GM18858 (cell line): ENCODE results near the gene MVP.
"Not testable (repeated sequence)": the region's sequence is repeated elsewhere in the genome, so short reads cannot be mapped to it uniquely, and the experiment has no call there.

Experiments
- ATAC-seq: cut with Tn5 transposase; IDR thresholded peaks from one replicate; pipeline ENCODE4 v1.9.1; 2021; ENCODE audit not compliant: unreplicated experiment

Gene MVP

DNA sequence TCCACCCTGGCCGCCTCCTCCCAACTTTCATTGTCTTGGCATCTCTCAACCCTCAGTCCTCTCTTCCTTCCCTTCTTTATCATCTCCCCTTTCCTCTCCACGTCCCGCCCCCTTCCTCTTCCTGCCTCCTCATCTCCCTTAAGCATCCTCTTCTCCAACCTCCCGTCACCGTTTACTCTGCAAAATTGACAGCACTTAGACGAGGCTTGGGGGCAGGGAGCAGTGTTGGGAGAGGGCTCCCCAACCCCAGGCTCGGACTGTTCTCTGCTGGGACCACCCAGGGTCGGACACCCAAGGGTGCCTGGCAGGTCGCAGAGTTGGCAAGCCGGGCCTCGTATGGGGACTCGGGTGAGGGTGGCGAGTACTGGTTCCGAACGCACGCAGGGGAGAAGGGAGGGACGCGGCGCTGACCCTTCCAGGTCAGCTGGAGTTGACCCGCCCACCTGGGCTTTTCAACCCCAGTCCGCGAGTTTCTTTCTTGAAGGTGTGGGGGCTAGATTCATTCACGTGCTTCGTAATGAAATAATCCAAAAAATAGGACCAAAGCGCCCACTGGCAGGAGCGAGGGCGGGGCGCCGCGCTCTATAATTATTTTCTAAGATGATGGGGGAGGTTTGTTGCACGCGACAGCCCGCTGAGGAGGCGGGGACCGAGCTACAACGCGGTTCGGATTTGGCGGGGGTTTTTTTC lies 5.1 kb upstream of the MVP start:
- no peak for ATAC-seq

DNA sequence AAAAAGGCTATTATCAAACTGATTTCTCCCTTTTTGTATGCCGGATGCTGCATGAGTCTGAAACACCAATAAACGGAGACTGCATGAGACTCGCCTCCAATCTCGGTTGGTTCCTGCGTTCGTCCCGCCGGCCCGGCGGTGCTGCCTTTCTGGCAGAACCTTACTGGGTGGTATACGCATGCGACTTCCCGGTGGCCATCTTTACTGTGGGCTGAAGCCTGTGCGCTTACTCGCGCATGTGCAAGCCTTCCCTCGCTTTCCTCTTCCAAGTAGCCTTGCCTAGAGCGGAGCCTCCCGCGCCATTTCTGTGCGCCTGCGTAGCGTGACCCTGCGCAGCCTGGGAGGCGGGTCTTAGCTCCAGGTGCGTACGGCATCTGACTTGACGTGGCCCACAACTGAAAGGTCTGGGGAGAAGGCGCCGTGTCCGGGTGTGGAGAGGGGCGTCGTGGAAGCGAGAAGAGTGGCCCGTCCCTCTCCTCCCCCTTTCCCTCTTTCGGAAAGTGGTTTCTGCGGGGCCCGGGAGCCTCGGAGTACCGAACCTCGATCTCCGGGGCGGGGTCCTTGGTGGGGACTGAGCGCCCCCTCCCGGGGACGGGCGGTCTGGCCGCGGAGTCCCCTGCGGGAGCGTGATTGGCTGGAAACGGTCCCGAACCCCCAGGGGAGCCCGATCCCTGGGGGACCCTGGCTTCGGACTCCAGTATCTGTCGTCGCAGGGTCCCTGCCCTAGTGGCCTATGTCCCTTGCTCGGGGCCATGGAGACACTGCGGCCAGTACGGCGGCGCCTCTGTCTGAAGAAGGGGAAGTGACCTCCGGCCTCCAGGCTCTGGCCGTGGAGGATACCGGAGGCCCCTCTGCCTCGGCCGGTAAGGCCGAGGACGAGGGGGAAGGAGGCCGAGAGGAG lies 4.2 kb upstream of the MVP start, which contains the start of gene PAGR1:
Gene PAGR1, plus strand, starts transcription at position 360 of the 901 bp plus-strand sequence. Its CDS starts 374 bp downstream, at position 734.
- peak; percentile 48 for ATAC-seq

DNA sequence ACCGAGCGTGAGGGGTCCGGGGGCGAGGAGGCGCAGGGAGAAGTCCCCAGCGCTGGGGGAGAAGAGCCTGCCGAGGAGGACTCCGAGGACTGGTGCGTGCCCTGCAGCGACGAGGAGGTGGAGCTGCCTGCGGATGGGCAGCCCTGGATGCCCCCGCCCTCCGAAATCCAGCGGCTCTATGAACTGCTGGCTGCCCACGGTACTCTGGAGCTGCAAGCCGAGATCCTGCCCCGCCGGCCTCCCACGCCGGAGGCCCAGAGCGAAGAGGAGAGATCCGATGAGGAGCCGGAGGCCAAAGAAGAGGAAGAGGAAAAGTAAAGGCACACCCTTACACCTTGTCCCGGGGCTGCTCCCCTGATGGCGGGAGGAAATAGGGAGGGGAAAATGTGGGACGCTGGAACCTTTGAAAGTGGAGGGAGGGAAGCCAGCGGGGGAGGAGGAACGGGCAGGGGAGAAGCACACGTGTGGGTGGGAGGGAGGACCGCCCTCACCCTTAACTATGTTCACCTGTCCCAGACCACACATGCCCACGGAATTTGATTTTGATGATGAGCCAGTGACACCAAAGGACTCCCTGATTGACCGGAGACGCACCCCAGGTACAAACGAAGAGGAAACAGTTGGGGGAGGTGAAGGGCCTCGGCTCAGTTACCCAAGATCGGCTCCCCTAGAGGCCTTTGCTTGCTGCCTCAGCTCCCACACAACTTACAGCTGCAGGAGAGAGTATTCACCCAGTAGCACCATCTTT lies 3.4 kb upstream of the MVP start:
- ATAC-seq = no peak

DNA sequence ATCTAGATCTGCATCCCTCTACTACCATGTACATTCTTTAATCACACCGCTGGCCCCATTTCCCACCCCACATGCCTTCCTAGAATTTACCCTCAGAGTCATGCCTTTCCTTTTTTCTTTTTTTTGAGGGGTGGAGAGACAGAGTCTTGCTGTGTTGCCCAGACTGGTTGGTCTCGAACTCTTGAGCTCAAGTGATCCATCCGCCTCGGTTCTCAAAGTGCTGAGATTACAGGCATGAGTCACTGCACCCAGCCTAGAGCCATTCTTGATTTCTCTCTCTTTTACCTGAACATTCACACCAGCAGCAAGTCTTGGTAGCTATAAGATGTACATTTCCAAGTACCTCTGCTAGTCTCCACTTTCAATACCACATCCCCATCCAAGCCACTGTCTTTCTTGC lies 2.2 kb upstream of the MVP start:
- ATAC-seq = no peak

DNA sequence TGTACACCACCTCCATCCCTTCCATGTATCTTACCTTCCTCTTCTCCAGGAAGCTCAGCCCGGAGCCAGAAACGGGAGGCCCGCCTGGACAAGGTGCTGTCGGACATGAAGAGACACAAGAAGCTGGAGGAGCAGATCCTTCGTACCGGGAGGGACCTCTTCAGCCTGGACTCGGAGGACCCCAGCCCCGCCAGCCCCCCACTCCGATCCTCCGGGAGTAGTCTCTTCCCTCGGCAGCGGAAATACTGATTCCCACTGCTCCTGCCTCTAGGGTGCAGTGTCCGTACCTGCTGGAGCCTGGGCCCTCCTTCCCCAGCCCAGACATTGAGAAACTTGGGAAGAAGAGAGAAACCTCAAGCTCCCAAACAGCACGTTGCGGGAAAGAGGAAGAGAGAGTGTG lies 756 bp upstream of the MVP start:
- ATAC-seq = no peak

DNA sequence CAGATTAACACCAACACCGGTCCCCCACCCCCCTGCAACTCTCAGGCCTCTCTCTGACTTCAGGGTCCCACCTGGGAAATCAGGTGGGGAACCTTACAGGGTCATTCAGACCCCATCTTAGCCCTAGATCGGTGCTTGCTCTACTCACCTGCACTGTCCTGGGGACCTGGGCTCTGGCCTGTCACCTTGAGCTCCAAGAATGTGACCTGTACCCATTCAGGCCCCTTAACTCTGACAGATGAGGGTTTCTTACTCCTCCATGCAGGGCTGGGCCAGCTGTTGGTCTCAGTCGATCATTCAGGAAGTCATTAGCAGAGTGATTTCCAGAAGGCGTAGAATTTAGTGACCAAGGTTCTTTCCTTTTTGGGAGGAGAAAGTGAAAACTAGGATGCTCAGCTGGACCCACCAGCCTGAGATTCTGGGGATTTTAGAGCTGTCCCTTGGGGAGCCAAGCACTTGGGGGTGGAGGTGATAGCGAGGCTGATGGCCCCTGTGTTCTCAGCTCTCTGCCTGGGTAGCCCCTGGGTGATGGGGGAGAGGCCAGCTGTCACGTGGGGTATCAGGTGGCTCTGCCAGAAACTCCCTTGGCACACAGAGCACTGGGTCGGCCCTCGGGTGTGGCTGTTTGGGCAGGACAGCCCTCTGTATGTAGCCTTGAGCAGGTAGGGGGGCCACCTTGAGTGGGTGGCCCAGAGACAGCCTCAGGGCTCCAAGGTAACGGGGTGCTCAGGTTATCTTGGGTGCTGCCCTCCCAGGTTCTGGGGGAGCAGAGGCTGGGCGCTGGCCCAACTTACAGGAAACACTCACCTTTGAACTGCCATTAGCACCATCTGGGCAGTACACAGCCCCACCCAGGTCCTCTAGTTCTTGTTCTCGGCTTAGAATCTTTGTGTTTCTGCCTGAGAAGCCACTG lies 724 bp downstream of the MVP start:
- no peak for ATAC-seq

DNA sequence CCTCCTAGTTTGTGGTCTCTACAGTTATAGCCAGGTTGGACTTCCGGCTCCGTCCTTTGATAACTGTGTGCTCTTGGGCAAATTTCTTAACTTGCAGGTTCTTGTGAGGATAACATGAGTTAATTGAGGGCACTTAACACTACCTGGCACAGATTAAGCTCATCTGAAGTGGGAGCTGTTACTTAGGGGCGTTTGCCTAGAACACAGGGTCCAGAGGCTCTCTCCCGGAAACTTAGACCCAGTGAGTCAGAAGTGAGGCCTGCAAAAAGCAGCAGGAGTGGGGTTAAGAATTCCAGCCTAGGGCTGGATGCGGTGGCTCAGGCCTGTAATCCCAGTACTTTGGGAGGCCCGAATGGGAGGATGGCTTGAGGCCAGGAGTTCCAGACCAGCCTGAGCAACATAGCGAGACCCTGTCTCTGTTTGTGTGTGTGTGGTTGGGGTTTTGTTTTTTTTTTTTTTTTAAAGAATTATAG lies 1.4 kb downstream of the MVP start:
- ATAC-seq = no peak

DNA sequence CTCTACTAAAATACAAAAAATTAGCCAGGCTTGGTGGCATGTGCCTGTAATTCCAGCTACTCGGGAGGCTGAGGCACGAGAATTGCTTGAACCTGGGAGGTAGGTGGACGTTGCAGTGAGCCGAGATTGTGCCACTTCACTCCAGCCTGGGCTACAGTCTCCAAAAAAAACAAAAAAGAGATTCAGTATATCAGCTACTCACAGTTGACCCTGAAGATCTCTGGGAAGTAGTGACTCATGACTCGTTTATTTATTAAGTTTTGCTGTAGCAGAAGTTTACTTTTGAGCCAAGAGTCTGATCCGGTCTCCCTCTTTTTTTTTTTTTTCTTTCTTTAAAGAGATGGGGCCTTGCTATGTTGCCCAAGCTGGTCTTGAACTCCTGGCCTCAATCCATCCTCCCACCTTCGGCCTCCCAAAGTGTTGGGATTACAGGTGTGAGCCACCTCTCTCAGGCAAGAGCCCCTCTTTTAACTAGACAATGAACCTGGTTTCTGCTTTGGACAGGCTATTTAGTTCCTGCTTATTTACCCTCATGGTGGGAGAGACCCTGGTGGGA lies 4.4 kb downstream of the MVP start:
- ATAC-seq = no peak

DNA sequence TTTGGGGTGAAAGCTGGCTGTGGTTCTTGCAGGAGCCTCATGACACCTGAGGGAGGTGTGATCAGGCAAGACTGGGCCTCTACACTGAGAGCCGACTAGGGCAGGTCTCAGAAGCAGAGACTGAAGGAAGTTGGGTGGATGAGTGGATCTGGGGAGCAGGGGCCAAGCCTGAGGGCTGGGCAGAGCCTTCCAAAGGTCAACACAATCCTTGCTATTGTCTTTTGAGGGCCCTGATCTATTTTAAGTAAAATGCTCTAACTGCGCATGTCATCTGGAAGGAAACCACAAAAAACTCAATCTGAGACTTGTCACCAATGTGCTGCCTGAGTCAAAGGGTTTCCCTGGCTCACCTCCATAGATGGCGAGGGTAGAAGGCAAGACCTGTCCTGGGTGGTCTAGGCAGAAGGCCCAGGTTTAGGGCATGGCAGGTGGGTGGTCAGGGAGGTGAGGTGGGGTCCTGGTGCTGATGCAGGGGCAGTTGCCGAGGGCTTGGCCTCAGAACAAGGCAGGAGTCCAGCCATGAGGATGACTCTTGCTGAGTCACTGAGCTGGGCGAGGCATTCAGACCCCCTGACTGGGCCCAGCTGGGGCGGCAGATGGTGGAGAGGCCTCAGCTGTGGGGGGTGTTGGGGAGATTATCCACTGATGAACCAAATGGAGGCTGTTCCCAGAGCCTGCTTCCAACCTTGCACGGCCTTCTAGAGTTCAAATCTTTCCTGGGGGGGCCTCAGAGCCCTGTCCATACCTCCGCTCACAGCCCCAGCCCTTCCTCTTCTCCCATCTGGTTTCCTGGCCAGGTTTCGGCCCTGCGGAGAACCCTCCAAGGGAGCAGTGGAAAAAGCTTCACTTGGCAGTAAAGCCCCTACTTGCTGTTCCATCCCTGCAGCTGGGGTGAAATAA lies 5.1 kb downstream of the MVP start:
- no peak for ATAC-seq

DNA sequence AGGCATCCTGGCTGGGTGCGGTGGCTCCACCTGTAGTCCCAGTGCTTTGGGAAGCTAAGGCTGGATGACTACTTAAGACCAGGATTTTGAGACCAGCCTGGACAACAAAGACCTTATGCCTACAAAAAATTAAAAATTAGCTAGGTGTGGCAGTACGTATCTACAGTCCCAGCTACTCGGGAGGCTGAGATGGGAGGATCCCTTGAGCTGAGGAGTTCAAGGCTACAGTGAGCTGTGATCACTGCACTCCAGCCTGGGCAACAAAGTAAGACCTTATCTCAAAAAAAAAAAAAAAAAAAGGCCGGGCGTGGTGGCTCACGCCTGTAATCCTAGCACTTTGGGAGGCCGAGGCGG lies 6.1 kb downstream of the MVP start:
- ATAC-seq = no peak

DNA sequence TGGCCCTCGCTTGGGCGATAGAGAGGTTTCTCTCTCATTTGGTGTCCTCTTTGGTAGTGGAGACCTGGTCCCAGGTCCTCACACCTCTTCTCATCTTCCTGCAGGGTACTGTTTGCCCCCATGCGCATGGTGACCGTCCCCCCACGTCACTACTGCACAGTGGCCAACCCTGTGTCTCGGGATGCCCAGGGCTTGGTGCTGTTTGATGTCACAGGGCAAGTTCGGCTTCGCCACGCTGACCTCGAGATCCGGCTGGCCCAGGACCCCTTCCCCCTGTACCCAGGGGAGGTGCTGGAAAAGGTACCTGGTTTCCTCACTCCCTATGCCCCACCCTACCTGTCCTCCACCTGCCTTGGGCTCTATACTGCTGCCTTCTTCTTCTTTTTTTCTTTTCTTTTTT lies 10.5 kb downstream of the MVP start:
- no peak for ATAC-seq

DNA sequence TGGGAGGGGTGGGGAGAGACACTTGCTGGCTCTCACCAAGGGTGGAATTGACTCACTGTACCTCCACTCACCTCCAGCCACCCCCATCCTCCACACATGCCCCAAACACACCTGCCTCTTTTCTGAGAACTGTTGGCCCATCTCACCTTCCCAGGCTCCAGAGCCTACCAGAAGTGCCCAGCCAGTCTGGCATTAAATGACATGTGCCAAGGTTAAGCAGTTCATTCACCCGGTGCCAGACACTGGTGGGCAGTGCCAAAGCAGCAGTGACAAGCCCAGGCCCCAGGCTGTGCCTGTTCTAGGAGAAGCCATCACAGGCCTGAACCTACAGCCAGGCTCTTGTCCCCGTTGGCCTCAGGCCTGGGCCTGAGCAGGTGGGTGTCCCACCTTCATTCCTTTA lies 11.2 kb downstream of the MVP start:
- ATAC-seq = no peak

DNA sequence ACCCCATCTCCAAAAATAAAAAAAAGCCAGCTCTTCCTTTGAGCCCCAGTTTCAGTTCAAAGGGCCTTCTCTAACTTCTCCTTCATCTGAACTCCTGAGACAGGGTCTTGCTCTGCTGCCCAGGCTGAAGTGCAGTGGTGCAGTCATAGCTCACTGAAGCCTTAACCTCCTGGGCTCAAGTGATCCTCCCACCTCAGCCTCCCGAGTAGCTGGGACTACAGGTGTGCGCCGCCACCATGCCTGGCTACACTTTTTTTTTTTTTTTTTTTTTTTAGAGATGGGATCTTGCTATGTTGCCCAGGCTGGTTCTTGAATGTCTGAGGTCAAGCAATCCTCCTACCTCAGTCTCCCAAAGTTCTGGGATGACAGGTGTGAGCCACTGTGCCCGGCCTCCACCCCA lies 13.0 kb downstream of the MVP start:
- ATAC-seq = not testable (repeated sequence)

DNA sequence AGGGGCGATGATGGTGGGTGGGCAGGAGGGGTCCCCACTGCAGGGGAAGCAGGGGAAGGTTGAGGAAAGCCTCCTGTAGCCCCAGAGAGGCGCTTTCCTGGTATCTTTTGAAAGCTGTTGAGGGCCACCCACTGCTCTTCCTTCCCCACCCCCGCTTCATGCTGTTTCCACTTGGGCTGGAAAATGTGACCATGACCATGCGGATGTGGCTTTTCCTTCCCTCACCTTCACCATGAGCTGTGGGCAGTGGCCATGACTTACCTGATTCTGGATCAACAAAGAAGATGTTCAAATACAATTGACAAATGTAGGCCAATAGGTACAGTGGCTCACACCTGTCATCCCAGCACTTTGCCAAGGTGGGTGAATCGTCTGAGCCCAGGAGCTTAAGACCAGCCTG lies 13.8 kb downstream of the MVP start:
- ATAC-seq = no peak

DNA sequence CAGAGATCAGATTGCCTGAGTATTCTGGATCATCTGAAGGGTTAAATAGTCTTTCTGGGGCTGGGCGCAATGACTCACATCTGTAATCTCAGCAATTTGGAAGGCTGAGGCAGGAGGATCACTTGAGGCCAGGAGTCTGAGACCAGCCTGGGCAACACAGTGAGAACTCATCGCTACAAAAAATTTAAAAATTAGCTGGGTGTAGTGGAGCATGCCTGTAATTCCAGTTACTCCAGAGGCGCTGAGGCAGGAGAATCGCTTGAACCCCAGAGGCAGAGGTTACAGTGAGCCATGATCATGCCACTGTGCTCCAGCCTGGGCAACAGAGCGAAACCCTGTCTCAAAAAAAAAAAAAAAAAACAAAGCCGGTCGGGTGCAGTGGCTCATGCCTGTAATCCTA lies 15.7 kb downstream of the MVP start:
- no peak for ATAC-seq

DNA sequence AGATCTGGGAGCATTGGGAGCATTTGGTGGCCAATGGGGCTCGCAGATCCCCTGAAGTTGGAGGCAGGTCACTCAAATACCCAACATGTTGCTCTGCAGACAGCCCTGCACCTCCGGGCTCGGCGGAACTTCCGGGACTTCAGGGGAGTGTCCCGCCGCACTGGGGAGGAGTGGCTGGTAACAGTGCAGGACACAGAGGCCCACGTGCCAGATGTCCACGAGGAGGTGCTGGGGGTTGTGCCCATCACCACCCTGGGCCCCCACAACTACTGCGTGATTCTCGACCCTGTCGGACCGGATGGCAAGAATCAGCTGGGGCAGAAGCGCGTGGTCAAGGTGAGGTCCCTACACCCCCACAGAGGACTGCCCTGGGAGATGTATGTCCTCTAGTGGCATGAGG lies 16.4 kb downstream of the MVP start:
- ATAC-seq = no peak

DNA sequence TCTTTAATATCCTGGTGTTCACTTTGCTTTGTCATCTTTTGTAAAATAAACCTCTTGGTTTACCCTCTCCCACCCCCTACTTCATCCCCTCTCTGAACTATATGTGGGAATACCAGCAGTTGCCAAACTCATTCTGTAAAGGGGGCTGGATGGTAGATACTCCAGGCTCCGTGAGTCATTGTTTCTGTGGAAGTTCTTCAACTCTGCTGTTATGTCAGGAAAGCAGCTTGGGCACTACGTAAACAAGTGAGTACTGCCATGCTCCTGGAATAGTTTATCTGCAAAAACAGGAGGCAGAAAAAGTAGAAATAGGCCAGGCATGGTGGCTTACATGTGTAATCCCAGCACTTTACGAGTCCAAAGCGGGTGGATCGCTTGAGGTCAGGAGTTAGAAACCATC lies 17.6 kb downstream of the MVP start:
- no peak for ATAC-seq

DNA sequence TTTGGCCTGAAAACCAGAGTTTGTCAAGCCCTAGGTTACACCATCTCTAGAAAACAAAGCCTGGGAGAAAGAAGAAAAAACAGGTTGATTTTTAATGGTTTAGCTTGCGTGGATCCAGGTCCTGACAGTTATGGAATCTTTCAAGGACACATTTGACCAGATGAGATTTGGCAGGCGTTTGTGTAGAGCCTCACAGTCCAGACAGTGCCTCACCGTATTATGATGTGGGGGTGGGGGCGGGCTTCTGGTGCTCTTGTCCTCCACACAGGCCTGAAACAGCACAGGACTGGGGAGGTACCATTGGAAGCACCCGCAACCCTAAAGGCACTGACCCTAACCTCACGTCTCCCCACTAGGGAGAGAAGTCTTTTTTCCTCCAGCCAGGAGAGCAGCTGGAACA lies 19.6 kb downstream of the MVP start:
- ATAC-seq = no peak

DNA sequence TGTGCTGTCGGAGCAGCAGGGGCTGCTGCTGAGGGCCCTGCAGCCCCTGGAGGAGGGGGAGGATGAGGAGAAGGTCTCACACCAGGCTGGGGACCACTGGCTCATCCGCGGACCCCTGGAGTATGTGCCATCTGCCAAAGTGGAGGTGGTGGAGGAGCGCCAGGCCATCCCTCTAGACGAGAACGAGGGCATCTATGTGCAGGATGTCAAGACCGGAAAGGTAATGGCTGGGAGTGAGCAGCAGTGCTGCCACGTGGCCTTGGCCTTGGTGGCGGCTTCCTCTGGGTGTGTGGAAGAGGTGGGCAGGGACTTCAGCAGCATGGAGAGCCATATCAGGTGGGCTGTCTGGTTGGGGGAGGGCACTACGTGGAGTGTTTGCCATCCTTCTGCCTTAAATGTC lies 20.0 kb downstream of the MVP start:
- no peak for ATAC-seq
